ENCODE results near the gene RAB31.
"Not testable (repeated sequence)": the region's sequence is repeated elsewhere in the genome, so short reads cannot be mapped to it uniquely, and the experiment has no call there.

Gene RAB31

DNA sequence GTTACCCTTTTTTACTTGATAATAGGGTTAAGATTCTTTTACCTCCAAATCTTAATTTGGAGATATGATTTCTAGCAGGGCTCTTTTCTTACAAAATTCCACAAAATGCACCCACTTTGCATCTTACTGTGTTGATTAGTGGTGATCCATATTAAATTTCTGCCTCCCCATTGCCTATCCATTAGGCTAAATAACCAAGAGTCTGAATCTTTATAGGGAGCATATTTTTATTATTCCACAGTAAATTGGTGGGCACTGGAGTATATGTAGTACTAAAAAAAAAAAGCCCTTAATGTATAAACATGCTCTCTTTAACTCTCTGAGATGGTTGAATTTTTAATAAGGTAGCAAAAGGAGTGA, 169.5 kb downstream of the RAB31 start:
- in situ Hi-C loops (cut with MboI; ENCODE audit: low sequenced_read_pairs) = no loop called here

- in situ Hi-C loops (cut with MboI; ENCODE audit: low sequenced_read_pairs) = no loop called here
Observed at GRCh38 chr18:9878095-9878494, 170.0 kb downstream of the RAB31 start.

DNA sequence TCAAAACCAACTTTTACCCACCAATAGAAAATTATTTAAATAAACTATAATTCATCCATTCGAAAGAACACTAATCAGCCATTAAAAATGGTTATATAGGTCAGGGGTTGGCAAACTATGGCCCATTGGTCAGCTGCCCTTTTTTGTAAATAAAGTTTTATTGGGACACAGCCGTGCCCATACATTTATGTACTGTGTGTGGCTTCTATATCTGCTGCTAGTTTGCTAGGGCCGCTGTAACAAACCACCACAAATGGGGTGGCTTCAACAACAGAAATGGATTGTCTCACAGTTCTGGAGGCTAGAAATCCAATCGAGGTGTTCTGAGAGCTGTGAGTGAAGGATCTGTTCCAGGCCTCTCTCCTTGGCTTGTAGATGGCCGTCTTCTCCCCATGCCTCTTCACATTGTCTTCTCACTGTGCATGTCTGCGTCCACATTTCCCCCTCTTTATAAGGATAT, 170.7 kb downstream of the RAB31 start:
- in situ Hi-C loops (cut with MboI; ENCODE audit: low sequenced_read_pairs) = no loop called here

- in situ Hi-C loops (cut with MboI; ENCODE audit: low sequenced_read_pairs) = no loop called here
Observed at GRCh38 chr18:9884090-9884489, 176.0 kb downstream of the RAB31 start.

DNA sequence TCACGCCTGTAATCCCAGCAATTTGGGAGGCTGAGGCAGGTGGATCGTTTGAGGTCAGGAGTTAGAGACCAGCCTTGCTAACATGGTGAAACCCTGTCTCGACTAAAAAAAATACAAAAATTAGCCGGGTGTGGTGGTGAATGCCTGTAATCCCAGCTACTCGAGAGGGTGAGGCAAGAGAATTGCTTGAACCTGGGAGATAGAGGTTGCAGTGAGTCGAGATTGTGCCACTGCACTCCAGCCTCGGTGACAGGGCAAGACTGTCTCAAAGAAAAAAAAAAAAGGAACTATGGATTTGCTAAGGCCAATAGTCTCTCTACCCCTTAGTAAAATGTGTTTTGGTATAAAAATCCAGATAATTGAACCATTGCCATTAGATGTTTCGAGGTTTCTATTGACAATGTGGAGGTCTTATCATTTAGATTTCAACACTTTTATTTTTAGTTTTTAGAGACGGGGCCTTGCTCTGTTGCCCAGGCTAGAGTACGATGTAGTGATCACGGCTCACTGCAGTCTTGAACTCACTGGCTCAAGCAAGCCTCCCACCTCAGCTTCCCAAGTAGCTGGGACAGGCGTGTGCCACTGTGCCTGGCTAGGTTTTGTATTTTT, 176.5 kb downstream of the RAB31 start:
- in situ Hi-C loops (cut with MboI; ENCODE audit: low sequenced_read_pairs) = no loop called here

- in situ Hi-C loops (cut with MboI; ENCODE audit: low sequenced_read_pairs) = no loop called here
Observed at GRCh38 chr18:9885170-9886004, 177.3 kb downstream of the RAB31 start, which contains the start of gene TXNDC2. Gene TXNDC2, plus strand, starts transcription at chr18:9885973. Its CDS starts 708 bp downstream, at chr18:9886681.

DNA sequence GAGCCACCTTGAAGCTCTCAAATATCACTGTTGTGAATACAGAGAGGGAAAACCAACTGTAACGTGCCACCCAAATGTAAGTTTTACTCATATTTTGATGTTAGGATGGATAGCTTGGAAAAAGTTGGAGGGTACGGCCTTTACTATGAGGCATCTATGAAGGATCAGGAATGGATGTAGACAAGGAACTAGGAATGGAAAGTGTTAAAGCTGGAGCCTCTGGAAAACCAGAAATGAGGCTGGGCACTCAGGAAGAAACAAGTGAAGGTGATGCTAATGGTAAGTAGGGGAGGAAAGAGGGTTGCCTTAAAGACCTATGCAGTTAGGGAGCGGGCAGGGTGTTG, 177.9 kb downstream of the RAB31 start:
- in situ Hi-C loops (cut with MboI; ENCODE audit: low sequenced_read_pairs) = no loop called here

- in situ Hi-C loops (cut with MboI; ENCODE audit: low sequenced_read_pairs) = no loop called here
Observed at GRCh38 chr18:9887992-9888391, 179.9 kb downstream of the RAB31 start.

DNA sequence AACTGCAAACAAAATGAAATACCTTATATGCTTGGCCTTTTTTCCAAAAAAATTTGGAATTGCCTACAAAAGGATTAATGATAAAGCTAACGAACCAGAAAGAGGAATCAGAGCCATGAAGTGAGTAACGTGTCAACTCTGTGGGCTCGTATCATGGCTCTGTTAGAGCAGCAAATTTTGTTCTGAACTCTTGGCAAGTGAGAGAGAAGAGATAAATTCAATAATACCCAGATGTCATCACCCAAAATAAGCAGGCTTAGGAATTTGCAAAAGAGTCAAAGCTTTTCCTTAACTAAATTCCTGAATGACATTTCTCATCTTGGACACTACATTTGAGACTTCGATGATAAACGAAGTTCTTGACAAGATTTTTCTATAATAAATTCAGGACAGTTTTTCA, 182.1 kb downstream of the RAB31 start:
- in situ Hi-C loops (cut with MboI; ENCODE audit: low sequenced_read_pairs) = no loop called here

GRCh38 chr18:9890957-9891356, 182.9 kb downstream of the RAB31 start:
- in situ Hi-C loops (cut with MboI; ENCODE audit: low sequenced_read_pairs) = no loop called here

- in situ Hi-C loops (cut with MboI; ENCODE audit: low sequenced_read_pairs) = not testable (repeated sequence)
Observed at GRCh38 chr18:9891515-9891914, 183.4 kb downstream of the RAB31 start.

- in situ Hi-C loops (cut with MboI; ENCODE audit: low sequenced_read_pairs) = no loop called here
Observed at GRCh38 chr18:9894454-9895068, 186.5 kb downstream of the RAB31 start.

DNA sequence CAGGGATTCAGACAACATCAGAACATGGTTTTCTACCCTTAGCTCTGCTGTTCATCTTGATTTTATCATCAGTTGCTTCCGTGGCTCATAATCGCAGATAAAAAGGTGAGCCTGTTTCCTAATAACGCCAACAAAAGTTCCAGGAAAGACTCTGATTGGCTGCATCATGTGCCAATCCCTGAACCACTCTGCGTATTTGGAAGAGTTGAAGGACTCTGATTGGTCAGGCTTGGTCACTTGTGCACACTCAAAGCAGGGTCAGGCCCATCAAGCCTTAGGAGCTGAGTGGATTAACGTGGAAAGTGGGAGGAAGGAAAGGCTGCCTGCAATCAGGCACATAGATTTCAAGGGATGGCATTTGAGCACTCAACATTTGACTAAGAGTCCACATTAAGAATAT, 189.0 kb downstream of the RAB31 start:
- in situ Hi-C loops (cut with MboI; ENCODE audit: low sequenced_read_pairs) = no loop called here

GRCh38 chr18:9897787-9898291, 189.7 kb downstream of the RAB31 start:
- in situ Hi-C loops (cut with MboI; ENCODE audit: low sequenced_read_pairs) = not testable (repeated sequence)

- in situ Hi-C loops (cut with MboI; ENCODE audit: low sequenced_read_pairs) = no loop called here
Observed at GRCh38 chr18:9898792-9899549, 190.9 kb downstream of the RAB31 start.

- in situ Hi-C loops (cut with MboI; ENCODE audit: low sequenced_read_pairs) = not testable (repeated sequence)
Observed at GRCh38 chr18:9899550-9899930, 191.4 kb downstream of the RAB31 start.

- in situ Hi-C loops (cut with MboI; ENCODE audit: low sequenced_read_pairs) = no loop called here
Observed at GRCh38 chr18:9900699-9901098, 192.6 kb downstream of the RAB31 start.

- in situ Hi-C loops (cut with MboI; ENCODE audit: low sequenced_read_pairs) = no loop called here
Observed at GRCh38 chr18:9901377-9901776, 193.3 kb downstream of the RAB31 start.

GRCh38 chr18:9902264-9902663, 194.2 kb downstream of the RAB31 start:
- in situ Hi-C loops (cut with MboI; ENCODE audit: low sequenced_read_pairs) = not testable (repeated sequence)

DNA sequence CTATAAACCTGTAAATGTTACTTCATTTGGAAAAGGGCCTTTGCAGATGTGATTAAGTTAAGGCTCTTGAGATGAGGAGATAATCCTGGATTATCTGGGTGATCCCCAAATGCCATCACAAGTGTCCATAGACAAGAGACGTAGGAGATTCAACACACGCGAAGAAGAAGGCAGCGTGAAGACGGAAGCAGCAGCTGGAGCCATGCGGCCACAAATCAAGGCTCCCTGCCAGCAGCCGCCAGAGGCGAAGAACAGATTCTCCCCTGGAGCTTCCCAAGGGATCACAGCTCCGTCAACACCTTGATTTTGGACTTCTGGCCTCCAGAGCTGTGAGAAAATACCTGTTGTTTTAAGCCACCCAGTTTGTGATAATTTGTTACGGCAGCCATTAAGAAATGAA, 194.7 kb downstream of the RAB31 start:
- in situ Hi-C loops (cut with MboI; ENCODE audit: low sequenced_read_pairs) = no loop called here

GRCh38 chr18:9905401-9905922, 197.4 kb downstream of the RAB31 start:
- in situ Hi-C loops (cut with MboI; ENCODE audit: low sequenced_read_pairs) = no loop called here

Data from HL-60/S4 treated with retinoic acid at 250 ng/mL for 4 days and 3 days (cell line).